Activated B cell treated with CpG ODN at 0.5 μM for 24 hours (primary cell): Measurements from ENCODE around the gene TM4SF1. TPM values are rescaled to one million over a fixed set of nuclear protein-coding genes. Genes with fewer than 3 reads are reported as not detected.
"Not testable (repeated sequence)": the region's sequence is repeated elsewhere in the genome, so short reads cannot be mapped to it uniquely, and the experiment has no call there.

Experiments
- ATAC-seq: fragments of 200-7000 bp; cut with Tn5 transposase; one replicate; pipeline ENCODE4 v1.10.0; 2021; ENCODE audit warnings: low read depth, mild to moderate bottlenecking, moderate library complexity
- CTCF ChIA-PET: fragments of 350-600 bp; sonication (Branson Sonifier 250); formaldehyde crosslinking; loops from one replicate; lab custom pipeline; 2021; ENCODE audit warnings: antibody characterized with exemption; lab: Charles Lee
- POLR2A ChIA-PET: fragments of 350-600 bp; sonication (Branson Sonifier 250); formaldehyde crosslinking; loops from one replicate; lab custom pipeline; 2021; ENCODE audit warnings: antibody characterized with exemption; lab: Charles Lee
- DNase-seq: peaks from one replicate; pipeline ENCODE4 v3.0.0; 2022
- H3K27ac Mint-ChIP-seq: one replicate; pipeline ENCODE4 v1.8.0; 2020; ENCODE audit warnings: mixed read lengths
- H3K27me3 Mint-ChIP-seq: one replicate; pipeline ENCODE4 v1.8.0; 2021; ENCODE audit warnings: mixed read lengths
- H3K36me3 Mint-ChIP-seq: one replicate; pipeline ENCODE4 v1.8.0; 2021; ENCODE audit warnings: low read depth, mixed read lengths
- H3K4me1 Mint-ChIP-seq: one replicate; pipeline ENCODE4 v1.8.0; 2021; ENCODE audit warnings: mixed read lengths
- H3K4me3 Mint-ChIP-seq: one replicate; pipeline ENCODE4 v1.8.0; 2020; ENCODE audit warnings: mild to moderate bottlenecking, mixed read lengths
- H3K9me3 Mint-ChIP-seq: one replicate; pipeline ENCODE4 v1.8.0; 2020; ENCODE audit warnings: mixed read lengths
- intact Hi-C: fragments of 100-400 bp; cut with micrococcal nuclease; formaldehyde crosslinking; loops from one replicate; pipeline ENCODE4 v1.15.1; 2024
- total RNA-seq: library from RNA; stranded (reverse); gene quantifications from 2 replicates; pipeline ENCODE4 v1.2.3, GENCODE V29; 2022
- TF ChIP-seq, protein P1 (sequence below): fragments of 200-600 bp; IDR thresholded peaks from one replicate; pipeline ENCODE4 v1.8.0; 2022; ENCODE audit warnings: antibody characterized with exemption, mild to moderate bottlenecking

The TM4SF1 gene
- total RNA-seq, 1 donor from 2014 or later, result not detected

DNA sequence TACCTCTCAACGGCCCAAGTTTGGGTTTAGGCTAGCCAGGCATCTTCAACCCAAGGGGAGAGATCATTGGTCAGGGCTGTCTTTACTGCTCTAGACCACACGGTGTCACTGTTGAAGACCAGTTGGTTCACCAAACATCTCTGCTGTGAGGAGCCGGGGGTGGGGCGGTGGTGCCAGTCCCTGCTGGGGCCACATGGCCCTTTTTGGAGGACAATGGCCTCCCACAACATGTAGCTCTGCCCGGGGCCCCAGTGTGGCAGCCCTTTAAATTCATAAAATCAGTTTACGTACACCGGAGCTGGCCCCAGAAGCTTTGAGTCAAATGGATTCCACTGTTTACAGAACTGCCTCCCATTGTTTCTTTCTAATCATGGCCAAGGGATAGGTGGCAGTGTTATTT, 24.9 kb downstream of the TM4SF1 start:
- intact Hi-C loops, result loop anchor here (1.0 kb wide), 1 partner anchor 128 kb away; no protein-coding TSS in a partner anchor
- Mint-ChIP-seq H3K9me3 (no peaks in the 10 kb centered on the region), H3K4me3 (no peak overlapping the region), H3K4me1 (no peaks in the 10 kb centered on the region), H3K27me3 (peaks cover 16% of the 10 kb centered on the region), H3K36me3 (no peaks in the 10 kb centered on the region), H3K27ac (no peak overlapping the region)
- ChIA-PET CTCF (no interaction called here), POLR2A (no interaction called here)
- TF ChIP-seq, protein P1, sequence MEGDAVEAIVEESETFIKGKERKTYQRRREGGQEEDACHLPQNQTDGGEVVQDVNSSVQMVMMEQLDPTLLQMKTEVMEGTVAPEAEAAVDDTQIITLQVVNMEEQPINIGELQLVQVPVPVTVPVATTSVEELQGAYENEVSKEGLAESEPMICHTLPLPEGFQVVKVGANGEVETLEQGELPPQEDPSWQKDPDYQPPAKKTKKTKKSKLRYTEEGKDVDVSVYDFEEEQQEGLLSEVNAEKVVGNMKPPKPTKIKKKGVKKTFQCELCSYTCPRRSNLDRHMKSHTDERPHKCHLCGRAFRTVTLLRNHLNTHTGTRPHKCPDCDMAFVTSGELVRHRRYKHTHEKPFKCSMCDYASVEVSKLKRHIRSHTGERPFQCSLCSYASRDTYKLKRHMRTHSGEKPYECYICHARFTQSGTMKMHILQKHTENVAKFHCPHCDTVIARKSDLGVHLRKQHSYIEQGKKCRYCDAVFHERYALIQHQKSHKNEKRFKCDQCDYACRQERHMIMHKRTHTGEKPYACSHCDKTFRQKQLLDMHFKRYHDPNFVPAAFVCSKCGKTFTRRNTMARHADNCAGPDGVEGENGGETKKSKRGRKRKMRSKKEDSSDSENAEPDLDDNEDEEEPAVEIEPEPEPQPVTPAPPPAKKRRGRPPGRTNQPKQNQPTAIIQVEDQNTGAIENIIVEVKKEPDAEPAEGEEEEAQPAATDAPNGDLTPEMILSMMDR, result no peak
- peak; percentile 65 for ATAC-seq
- no peak for DNase-seq

DNA sequence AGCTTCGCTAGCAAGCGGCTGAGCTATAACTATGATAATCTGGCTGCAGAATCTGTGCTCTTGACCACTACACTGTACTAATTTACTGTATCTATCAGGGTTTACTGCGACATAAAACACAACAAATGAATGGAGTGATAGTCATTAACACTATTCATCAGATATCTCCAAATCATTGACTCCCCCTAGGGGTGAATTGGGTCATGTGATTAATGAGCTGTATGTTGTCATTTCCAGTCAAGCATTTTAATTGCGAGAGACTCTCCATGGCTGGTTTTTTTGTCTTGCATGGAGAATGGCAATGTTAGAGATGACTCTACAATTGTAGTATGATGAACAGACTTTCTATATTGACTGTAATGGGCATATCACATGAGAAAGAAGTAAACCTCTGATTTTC, 33.5 kb downstream of the TM4SF1 start:
- TF ChIP-seq, protein P1, result no peak
- ChIA-PET POLR2A (no interaction called here), CTCF (no interaction called here)
- no peak for ATAC-seq
- Mint-ChIP-seq H3K4me3 (no peak overlapping the region), H3K9me3 (no peaks in the 10 kb centered on the region), H3K27me3 (peaks cover 23% of the 10 kb centered on the region), H3K36me3 (no peaks in the 10 kb centered on the region), H3K4me1 (no peaks in the 10 kb centered on the region), H3K27ac (no peak overlapping the region)
- DNase-seq, result no peak
- intact Hi-C loops, result no loop called here

- TF ChIP-seq, protein P1, result no peak
- ChIA-PET POLR2A (no interaction called here), CTCF (no interaction called here)
- no peak overlapping the region for H3K27ac Mint-ChIP-seq
- no peaks in the 10 kb centered on the region for H3K4me1 Mint-ChIP-seq
- H3K9me3 Mint-ChIP-seq, result no peaks in the 10 kb centered on the region
- no peaks in the 10 kb centered on the region for H3K36me3 Mint-ChIP-seq
- intact Hi-C loops, result no loop called here
- DNase-seq (no peak), ATAC-seq (no peak)
- peaks cover 21% of the 10 kb centered on the region for H3K27me3 Mint-ChIP-seq
- H3K4me3 Mint-ChIP-seq, result no peak overlapping the region
Observed at GRCh38 chr3:149342413-149343380, 34.8 kb downstream of the TM4SF1 start.

DNA sequence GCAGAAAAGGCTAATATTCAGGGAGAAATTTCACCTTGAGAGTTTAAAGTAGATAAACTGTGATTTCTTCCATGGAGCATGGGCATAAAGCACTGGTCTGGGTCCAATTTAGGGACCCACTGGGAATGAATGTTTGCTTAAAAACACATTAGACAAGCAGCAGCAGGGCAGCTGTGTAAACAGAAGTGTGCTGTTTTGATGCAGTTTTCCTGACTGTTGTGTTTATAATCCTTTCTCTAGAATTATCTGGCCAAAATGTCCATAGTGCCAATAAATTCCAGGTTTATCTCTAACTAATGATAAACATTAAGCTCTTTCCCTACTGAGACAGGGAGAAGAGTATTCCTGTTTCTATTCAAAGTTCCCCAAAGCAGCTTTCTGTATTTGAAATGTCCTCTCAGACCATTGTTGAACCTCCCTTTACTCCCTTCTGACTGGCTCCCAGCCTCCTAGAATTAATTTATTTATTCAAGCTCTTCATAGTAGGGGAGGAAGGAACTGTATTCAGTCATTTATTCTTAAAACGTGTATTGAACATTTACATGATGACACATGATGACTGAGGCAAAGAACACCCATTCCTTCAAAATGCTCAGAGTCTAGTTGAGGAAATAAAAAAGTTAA, 37.0 kb downstream of the TM4SF1 start:
- POLR2A ChIA-PET, result no interaction called here
- intact Hi-C loops, result no loop called here
- peaks cover 17% of the 10 kb centered on the region for H3K27me3 Mint-ChIP-seq
- no peak for DNase-seq
- H3K36me3 Mint-ChIP-seq, result no peaks in the 10 kb centered on the region
- H3K4me3 Mint-ChIP-seq, result no peak overlapping the region
- no peaks in the 10 kb centered on the region for H3K4me1 Mint-ChIP-seq
- TF ChIP-seq, protein P1, result no peak
- no peak overlapping the region for H3K27ac Mint-ChIP-seq
- no peak for ATAC-seq
- H3K9me3 Mint-ChIP-seq, result no peaks in the 10 kb centered on the region
- CTCF ChIA-PET, result interaction anchor here (1.1 kb wide), 1 partner anchor 10 kb away, joined by 3 read pairs; no protein-coding TSS in a partner anchor

GRCh38 chr3:149339931-149340309, 37.5 kb downstream of the TM4SF1 start:
- TF ChIP-seq, protein P1, result no peak
- Mint-ChIP-seq H3K36me3 (no peaks in the 10 kb centered on the region), H3K9me3 (no peaks in the 10 kb centered on the region), H3K27ac (no peak overlapping the region), H3K27me3 (peaks cover 17% of the 10 kb centered on the region), H3K4me1 (no peaks in the 10 kb centered on the region), H3K4me3 (no peak overlapping the region)
- DNase-seq (no peak), ATAC-seq (no peak)
- intact Hi-C loops, result no loop called here
- POLR2A ChIA-PET, result no interaction called here
- CTCF ChIA-PET, result no interaction called here

- intact Hi-C loops, ATAC-seq, H3K9me3 Mint-ChIP-seq, POLR2A ChIA-PET, DNase-seq, H3K4me3 Mint-ChIP-seq, H3K4me1 Mint-ChIP-seq, CTCF ChIA-PET, H3K36me3 Mint-ChIP-seq, H3K27ac Mint-ChIP-seq: not testable (repeated sequence)
- peaks cover 14% of the 10 kb centered on the region for H3K27me3 Mint-ChIP-seq
Observed at GRCh38 chr3:149337486-149337885, 40.0 kb downstream of the TM4SF1 start.
